GM19193 (cell line): Measurements from ENCODE around the gene PRR15L.

Experiments used
- POLR2A ChIP-seq: IDR thresholded peaks from 4 replicates; pipeline ENCODE4 v1.6.1; 2011; ENCODE audit not compliant: insufficient read depth, insufficient read length; ENCODE audit errors: extremely low read depth

PRR15L gene

DNA sequence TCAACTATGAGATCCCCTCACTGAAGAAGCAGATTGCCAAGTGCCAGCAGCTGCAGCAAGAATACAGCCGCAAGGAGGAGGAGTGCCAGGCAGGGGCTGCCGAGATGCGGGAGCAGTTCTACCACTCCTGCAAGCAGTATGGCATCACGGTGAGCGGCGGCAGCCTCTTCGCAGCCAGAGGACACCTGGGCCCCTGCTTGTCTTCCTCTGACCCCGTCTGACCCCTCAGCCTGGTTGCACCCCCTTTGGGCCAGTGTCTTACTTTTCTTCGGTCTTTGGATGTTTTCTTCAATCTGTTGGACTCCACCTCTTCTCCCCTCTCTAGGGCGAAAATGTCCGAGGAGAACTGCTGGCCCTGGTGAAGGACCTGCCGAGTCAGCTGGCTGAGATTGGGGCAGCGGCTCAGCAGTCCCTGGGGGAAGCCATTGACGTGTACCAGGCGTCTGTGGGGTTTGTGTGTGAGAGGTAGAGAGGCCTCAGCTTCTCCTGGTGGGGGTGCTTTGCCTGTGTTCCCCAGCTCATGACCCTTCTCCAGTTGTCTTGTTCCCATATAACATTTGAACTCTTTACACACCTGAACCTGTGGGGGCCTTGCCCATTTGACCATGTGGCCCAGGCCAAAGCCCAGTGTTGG is 17.6 kb upstream of the PRR15L start:
- TF ChIP-seq POLR2A, result no peak

DNA sequence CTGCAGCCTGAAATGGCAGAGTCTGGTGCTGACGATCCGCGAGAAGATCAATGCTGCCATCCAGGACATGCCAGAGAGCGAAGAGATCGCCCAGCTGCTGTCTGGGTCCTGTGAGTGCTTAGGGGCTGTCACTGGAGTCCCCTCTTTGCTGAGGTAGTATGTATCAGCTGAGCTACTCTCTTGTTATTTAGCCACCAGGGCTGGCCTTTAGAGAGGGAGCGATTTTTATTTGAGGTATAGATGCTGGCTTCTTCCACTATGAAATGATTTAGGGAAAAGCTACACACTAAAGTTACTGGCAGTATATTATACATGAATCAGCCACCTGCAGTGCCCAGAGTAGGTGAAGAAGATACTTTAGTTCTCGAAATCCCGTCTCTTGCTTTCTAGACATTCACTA is 15.9 kb upstream of the PRR15L start:
- TF ChIP-seq POLR2A, result no peak

DNA sequence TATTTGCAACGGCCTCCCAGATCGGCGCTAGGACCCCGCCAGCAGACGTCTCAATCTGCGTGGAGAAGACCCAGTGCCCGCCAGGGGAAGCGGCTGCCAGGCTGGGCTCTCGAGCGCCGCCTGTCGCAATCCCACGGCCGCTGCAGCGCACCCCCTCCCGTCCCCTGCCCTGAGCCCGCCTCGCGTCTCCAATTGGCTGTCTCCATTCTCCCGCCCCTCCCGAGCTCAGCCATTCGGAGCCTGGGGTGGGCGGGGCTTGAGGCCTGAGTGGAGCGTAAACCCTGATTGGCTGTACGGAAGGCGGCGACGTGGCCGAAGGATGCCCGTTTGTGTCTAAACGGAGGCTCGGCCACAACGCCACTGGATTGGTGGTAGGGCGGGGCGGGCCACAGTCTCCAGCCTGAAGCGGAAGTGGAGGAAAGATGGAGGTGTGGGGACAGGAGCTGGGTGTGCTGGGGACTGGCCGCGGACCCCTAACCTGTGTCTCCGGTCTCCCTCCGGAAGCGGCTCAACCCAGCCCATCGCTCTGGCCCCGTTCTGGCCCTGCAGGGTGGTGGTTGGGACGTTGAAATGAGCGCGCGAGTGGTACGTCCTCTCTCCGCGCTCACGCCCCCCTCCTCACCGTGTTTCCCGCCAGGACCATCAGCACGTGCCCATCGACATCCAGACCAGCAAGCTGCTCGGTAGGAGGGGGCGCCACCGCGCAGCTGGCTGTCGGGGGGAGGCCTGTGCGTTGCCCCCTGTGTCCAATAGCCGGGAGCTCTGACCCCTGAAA is 13.2 kb upstream of the PRR15L start, which contains the start of gene CDK5RAP3:
Gene CDK5RAP3 (plus strand): TSS at position 389 of the 775 bp plus-strand sequence. CDS start 34 bp downstream, at position 423.
- peak; percentile 90 for TF ChIP-seq POLR2A

DNA sequence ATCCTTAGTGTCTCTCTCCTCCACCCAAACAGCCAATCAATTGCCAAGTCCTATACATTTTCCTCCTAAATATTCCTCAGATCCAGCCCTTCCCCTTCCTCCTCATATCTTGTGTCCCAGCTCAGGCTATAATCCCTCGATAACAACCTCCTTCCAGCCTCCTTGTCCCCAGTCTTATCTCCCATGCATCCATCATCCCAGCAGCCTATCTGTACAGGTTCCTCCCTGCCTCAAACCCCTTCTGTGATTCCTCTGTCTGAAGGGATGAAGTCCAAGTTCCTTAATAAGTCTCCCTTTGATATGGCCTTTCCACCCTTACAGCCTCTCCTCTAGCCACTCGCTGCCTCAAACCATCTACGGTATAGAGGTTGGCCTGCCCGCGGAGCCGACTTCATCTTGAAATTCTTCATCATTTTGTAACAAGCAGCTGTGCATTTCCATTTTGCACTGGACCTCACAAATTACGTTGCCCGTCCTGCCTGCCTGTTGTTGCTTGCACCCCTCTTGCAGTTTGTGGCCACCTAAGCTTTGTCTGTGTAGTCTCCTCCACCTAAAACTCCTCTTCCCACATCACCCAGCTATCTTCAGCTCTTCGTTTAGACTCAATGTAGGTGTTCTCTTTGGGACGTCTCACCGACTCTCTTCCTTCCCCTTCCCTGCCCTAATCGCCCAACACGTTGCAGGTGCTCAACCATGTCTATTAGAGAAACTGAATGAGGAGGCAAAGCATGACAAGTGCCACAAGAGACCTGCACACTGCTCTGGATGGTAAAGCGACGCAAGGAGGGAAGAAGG is 12.4 kb upstream of the PRR15L start:
- TF ChIP-seq POLR2A, result no peak

DNA sequence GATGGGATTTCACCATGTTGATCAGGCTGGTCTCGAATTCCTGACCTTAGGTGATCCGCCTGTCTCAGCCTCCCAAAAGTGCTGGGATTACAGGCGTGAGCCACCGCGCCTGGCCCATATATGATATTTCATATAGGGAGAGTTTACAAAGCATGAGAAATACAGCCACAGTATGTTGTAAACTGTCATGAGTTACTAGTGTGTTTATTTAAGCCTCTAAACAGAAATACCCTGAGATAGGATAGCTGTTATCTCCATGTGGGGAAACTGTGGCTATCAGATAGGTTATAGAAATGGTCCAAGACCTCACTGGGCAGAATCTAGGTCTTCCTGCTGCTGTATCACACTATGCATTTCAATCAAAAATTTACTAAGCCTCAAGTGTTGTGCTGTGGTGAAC is 11.2 kb upstream of the PRR15L start:
- no peak for TF ChIP-seq POLR2A

DNA sequence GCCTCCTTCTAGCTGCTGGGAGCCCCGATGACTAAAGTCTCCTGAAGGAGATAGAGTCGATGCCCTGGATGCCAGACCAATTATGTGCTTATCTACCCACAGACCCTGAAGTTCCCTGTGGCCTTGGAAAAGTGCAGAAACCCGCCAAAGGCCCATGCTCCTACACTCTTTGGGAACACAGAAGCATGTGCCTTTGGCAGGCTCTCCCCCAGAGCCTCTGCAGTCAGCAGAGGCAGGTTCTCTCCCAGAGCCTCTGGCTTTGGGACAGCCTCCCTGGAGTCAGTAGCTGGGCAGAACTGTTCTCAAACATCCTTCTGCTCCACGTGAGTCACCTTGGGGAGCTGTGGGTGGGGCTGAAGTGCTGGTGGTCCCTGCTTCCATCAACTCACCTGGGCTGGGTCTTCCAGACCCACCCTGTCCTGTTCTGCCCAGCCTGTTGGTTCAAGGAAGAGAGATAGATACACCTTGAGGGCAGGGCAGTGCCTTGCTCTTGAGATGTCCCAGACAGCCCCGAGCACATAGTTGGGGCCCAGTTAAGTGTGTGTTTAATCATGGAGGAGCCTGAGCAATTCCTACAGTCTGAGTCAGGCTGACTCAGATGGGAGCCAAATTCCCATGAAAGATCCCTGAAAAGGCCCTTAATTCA is 10.0 kb upstream of the PRR15L start:
- TF ChIP-seq POLR2A, result no peak

DNA sequence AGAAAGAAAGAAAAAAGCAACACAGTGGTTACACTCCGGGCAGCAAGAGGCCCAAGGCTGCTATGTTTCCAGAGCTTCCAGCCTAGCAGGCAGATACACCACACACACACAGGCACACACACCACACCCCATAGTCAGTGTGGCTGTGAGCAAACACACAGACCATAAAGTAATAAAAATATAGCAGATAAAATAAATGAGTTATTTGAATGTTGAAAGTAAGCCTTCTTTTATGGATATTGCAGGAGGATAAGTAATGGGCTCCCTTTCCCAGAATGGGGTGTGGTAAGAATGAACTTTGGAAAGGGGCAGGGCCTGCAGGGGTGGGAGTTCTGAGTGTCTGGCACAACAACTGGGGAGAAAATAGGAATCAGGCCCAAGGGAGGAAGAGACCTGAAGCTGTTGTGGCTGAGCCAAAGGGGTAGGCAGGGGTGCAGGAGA is 8.4 kb upstream of the PRR15L start:
- TF ChIP-seq POLR2A, result no peak

DNA sequence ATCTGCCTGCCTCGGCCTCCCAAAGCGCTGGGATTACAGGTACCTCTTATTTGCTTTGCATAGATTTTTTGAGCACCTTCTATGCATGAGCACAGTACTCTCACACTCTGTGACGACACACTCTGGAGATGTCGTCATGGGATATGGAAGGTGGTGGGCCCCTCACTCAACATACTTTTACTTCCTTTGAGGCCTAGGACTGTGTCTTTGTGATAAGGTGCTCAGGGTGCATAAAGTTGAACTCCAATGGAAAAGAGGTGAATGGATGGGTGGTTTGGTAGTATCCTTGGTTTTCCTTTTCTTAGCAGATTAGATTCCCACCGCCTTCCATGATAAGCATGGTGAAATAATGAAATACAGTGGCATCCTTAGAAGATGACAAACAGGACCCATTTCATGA is 7.2 kb upstream of the PRR15L start:
- TF ChIP-seq POLR2A, result no peak

DNA sequence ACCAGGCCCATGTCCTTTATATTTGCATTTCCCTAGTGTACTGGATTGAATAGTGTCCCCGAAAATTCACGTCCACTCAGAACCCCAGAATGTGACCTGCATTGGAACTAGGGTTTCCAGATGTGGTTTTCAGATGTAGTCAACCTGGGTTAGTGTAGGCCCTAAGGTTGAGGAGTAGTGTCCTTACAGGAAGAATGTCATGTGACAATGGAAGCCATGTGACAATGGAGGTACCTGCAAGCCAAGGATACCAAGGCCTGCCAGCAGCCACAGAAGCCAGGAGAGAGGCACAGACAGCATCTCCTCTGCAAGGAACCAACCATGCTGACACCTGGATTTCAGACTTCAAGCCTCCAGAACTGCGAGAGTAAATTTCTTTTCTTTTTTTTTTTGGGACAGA is 5.2 kb upstream of the PRR15L start:
- TF ChIP-seq POLR2A, result no peak

DNA sequence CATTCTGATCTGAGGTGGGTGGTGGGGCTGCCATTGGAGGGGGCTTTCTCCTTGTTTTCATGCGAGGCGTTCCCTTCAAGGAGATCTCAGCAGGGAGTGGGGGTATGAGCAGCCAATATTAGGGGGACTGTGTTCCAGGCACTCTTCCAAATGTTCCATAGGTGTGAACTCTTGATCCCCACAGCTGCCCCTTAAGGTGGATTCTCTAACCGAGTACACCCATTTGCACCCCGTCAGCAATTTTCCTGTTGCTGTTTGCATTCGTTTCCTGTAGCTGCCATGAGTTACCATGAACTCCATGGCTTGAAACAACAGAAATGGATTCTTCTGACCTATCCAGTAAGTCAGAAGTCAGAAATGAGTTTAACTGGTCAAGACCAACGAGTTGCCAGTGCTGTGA is 3.7 kb upstream of the PRR15L start:
- no peak for TF ChIP-seq POLR2A

DNA sequence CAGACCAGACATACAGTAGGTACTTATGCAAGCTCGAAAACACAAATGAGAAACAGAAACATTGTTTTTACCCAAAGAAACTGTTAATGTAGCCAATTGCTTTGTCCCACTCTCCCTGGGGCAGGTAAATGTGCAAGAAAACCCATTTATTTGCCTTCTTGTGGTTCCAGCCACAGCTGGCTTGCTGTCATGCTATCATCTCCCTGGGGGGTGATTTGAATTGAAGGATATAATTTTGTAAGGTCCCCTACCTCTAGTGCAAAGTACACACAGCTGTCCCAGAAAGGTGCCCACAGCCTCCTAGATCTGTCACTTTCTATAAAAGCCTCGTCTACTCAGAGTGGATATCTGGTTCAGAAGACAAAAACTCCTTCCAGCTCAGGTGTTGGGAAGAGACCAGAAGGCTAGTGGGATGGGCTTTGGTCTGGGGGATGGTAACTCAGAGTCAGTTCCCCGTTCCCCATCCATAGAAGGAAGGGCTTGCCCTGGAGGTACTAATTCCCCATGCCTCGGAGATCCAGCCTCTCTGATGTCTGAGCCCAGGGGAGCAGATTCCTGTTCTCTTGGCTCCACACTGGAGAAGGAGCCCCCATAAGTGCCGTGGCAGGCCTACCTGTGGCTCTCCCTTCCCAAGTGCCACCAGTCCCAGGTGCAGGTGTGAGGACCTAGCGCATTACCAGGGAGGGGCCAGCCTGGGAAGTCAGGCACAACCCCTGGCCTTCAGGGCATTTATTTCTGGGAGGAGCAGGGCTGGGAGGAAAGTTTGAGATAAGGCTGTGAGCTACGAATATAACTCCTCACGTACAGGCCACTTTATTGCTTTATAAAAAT is 2.4 kb upstream of the PRR15L start:
- no peak for TF ChIP-seq POLR2A

DNA sequence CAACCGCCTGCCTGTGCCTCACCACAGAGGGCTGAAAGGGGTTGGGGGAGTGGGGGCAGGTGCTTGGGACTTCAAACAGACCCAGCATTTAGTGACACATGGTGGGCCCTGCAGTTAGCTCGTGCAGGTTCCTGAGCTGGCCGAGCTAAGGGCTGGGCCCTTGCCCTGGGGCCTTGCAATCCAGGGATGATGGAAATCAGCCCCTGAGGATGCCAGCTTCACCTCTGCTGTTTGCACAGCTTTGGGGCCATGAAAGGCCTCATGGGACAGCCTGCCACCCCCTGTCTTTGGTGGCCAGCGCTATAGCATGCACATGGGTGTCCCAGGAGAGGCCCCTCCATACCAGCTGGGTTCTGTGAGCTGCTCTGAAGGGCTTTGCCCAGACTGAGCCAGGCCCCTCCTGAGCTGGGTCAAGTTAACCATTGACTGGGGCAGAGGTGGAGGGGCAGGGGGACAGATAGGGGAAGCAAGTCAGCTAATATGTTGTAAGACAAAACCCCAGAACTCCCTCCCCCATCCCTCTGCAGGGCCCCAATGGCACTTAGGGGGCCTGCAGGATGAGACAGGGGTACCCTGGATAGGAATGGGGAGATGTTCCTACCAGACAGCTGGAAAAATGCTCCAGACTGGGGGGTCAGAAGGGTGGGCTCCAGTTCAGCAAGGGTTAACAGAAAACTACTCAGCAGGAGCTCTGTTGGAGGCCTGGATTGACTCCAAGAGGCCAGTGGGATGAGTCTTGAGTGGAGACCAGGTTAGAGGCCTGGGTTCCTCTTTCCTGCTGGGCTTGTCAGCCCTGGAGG is 692 bp downstream of the PRR15L start:
- no peak for TF ChIP-seq POLR2A
